GM18873 (cell line): ENCODE measurements around the gene RPL10A.
"Not testable (repeated sequence)": the region's sequence is repeated elsewhere in the genome, so short reads cannot be mapped to it uniquely, and the experiment has no call there.

ENCODE experiments used
- ATAC-seq: cut with Tn5 transposase; IDR thresholded peaks from one replicate; pipeline ENCODE4 v1.9.1; 2021; ENCODE audit warnings: mild to moderate bottlenecking, moderate library complexity, moderate number of reproducible peaks; ENCODE audit not compliant: unreplicated experiment, low FRiP score

Gene RPL10A

DNA sequence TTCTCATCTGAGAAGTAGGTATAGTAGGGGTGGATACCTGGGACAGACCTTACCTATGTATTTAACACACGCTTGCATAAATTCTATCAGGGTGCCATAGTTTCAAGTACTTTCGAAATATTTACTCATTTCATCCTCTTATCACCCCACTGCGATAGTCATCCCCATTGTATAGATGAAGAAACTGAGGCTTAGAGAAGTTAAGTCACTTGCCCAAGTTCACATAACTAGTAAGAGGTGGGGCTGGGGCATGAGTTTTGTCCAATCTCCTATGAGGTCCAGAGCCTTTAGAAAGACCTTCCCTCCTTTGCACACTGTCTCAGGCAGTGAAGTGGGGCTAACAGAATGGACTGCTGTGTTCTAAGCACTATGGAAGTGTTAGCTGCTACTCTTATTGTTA lies 38.3 kb downstream of the RPL10A start:
- no peak for ATAC-seq

DNA sequence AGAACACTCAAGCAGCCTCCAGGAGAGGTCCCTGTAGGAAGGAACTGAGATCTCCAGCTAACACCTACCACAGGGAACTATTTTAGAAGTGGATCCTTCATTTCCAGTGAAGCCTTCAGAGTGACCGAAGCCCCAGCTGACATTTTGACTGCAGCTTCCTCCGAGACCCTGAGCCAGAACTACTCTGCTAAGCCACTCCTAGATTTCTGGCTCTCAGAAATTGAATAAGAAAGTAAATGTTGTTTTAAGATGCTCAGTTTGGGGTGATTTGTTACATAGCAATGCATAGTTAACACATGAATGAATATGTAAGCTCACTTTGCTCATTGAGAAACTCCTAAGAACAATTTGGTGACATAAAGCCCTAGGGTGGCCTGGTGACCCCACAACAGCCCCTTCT lies 39.0 kb downstream of the RPL10A start:
- ATAC-seq: no peak

DNA sequence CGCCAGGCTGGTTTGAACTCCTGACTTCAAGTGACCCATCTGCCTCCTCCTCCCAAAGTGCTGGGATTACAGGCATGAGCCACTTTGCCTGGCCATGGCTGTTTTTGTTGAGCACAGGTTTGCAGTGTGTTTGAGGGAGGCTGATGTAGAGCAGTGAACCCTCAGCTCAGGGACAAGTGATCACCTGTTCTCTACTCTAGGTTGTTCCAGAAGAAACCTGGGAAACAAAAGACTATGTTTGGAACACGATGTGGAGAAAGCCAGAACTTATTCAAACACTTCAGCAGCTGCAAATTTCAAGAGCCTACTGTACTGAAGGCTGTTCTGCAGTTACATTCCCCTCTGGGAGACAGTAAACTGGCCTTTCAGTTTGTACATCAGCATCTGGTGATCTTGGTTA lies 39.8 kb downstream of the RPL10A start:
- ATAC-seq: no peak

DNA sequence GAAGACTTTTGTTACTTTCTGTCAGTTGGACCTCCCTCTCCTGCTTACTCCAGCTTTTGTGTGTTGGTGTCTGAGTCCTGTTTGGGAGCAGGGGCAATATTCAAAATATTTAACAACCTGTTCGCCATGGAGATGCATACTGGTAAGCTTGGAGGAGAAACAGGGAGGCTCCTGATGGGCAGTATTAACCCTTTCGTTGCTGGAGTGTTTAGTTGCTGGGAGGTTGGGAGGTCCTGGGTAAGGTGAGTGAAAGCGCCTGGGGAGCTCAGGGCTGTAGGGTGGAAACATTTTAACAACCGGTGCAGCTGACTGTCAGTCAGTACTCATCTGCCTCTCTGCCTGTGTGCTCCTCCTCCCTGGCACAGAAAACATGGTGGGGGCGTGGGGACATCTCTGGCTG lies 40.3 kb downstream of the RPL10A start:
- no peak for ATAC-seq

DNA sequence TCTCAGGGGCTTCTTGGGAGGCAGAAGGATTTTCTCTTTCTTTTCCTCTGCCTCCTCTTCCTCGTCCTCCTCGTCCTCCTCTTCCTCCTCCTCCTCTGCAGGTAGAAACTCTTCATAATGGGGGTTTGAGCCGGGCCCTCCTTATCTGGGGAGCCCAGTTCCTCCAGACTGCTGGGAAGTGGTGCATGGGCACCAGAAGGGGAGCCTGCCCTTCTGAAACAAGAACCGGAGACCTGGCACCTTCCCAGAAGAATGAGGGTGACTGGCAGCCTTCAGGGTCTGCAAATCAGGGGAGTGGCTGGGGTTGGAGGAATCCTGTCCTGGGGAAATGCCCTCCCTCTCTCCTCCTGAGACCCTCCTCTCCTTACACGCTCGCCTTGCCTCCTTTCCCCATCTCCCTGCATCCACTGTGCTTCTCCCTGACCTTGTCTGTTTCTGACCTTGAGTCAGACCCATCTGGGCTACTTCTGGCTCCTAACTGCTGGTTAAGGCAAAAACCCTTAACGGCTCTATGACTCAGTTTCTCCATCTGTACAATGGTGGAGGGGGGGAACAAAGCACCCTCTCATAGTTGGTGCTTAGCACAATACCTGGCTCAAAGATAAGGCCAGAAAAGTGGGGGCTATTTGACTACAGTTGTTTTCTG lies 42.8 kb downstream of the RPL10A start:
- ATAC-seq: no peak

DNA sequence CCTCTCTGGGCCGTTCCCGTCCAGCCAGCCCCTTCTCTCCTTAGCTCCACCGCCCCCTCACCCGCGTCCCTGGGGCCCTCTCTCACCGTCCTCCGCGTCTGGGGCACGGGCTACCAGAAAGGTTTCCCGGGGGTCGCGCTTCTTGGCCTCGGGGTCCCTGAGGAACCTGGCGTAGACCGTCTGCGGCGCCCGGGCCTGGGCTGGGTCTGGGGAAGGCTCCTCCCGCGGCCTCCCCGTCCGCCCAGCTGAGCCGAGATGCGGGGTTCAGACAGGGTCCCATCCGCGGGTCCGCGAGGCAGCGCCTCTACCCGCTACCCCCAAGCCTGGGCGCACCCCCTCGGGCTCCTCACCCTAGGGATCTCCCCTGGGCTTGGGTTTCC lies 43.4 kb downstream of the RPL10A start:
- no peak for ATAC-seq

DNA sequence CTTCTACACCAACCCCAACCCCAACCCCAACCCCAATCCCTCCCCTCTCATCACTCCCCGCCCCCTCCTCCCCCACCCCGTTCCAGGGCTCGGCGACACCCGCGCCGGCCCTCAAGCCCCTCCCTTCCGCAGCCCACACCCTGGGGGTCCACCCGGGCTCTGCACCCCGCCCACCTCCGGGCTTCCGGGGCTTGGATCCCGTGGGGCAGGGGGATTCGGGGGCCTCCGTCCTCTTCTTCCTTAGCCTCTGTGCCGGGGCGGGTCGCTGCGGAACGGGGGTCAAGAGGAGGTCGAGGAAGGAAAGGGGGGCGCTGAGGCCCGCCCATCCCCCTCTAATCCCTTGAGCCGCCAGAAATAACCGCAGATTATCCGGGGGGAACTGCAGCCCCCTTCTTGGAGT lies 43.8 kb downstream of the RPL10A start:
- ATAC-seq: no peak

DNA sequence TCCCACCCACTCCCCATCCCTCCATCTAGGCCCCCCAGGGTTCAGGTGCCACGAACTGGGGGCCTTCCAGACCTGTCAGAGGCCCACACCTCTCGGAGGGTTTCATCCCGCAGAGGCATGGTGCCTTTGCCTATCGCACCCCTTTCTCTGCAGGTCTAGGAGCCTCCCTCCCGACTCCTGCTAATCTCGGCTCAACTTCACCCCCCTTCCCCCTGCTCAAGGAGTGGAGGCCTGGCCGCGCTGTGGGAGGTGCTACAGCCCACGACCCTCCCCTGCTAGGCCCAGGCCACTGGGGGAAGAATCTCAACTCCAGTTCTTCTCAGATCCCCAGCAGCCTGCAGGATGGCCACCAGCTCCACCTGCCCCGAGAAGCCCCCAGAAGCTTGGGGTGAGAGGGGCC lies 44.5 kb downstream of the RPL10A start, which contains the start of gene TULP1:
TULP1 (minus strand) TSS at position 157 of the 400 bp plus-strand sequence; CDS start at position 119, 38 bp downstream.
- no peak for ATAC-seq

DNA sequence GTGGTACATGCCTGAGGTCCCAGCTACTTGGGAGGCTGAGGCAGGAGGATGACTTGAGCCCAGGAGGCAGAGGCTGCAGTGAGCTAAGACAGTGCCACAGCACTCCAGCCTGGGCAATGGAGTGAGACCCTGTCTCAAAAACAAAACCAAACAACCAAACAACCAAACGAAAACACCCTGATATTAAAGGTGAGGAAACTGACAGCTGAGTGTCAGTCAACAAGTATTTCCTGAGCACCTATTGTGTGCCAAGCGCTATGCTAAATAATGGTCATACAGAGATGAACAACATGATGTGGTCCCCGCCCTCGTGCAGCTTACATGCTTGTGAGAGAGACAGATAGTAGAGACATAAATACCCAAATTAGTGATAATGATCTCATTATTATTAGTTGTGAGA lies 46.4 kb downstream of the RPL10A start:
- ATAC-seq: no peak

DNA sequence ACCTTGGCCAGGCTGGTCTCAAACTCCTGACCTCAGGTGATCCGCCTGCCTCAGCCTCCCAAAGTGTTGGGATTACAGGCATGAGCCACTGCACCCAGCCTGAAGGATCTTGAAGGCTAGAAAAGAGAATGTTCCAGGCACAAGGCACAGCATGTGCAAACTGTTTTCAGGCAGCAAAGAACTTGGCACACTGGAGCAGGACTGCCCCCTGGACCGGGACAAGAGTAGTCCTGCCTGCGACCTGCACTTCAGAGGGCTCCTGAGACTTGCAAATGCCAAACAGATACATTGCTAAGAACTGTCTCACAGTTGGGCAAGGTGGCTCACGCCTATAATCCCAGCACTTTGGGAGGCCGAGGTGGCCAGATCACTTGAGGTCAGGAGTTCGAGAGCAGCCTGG lies 47.7 kb downstream of the RPL10A start:
- ATAC-seq: not testable (repeated sequence)

DNA sequence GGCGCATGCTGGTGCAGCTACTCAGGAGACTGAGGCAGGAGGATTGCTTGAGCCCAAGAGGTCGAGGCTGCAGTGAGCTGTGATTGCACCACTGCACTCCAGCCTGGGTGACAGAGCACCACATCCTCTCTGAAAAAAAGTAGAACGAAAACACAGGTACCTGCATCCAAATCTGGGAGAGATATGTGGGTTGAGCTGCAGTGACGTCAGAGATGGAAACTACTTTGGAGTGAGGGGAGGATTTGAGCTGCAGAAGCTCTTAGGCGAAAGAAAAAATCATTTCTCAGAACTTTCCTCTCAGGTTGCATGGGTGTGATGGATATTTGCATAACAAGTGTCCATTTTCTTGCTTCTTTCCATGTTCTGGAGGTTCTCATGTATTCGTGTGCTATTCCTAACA lies 48.5 kb downstream of the RPL10A start:
- ATAC-seq: no peak

DNA sequence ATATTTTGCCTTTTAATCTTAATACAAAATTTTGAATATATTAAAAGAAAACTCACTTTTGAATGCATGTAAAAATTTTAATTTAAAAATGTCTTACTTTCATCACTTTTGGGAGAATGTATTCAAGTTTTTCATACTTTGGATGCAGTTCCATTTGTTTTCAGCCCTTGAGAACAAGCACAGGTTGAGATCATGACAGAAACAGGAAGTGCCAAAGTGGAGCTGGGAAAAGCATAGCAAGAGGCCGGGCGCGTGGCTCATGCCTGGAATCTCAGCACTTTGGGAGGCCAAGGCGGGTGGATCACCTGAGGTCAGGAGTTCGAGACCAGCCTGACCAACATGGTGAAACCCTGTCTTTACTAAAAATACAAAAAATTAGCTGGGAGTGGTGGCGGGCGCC lies 49.8 kb downstream of the RPL10A start:
- ATAC-seq: not testable (repeated sequence)

DNA sequence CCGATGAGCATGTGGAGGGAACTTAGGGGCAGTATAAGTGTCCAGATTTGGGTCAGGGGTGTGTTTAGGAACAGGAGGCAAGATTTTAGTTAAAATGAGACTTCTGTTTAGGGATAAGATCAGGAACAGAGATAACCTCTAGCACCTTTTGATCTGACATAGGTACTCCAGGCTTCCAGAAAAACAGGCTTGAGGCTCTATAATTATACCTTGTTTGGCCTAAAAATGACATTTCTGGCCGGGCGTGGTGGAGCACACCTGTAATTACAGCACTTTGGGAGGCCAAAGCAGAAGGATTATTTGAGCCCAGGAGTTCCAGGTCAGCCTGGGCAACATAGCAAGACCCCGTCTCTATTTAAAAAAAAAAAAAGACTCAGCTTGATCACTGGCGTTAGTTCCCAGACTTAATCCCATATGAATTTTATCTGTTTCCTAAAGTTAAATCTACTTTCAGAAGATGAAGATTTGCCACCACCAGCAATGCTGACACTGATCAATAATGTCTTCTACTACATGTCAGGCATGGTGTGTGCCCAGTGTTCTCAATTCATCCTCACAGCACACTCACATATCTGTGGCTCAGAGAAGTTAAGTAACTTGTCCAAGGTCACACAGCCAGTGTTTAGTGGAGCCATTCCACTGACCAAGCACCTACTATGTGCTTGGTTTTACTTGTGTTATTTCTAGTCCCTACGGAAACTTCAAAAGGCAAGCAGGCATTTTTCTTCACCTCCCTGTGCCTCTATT lies 50.5 kb downstream of the RPL10A start:
- ATAC-seq: no peak

DNA sequence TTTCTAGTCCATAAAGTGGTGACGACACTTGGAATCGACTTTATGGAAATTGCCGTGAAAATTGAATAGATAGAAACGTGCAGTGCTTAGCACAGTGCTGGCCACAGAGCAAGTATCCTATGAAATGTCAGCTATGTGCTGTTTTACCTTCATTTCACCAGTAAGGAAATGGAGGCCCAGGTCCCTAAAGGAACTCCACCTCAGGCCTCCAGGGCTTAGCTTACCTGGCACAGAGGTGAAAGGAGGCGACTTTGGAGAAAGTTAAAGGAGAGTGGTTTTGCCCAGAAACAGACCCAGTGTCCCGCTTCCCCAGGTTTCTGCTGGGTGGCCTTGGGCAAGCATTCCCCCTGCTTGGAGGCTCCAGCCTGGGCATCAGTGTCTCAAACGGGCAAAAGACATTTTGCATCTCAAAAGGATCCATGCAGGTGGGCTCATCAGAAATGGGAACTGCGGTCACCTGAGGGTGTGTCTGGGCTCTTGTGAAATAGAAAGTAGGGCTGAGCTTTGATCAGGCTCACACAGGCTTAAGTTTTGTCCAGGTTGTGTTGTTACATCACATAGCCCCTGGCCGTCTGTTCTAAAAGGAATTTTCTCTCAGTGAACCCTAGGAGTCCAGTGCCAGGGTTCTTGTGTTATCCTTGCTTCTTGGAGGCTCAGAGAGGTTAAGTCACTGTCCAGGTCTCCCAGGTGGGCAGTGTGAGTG lies 51.3 kb downstream of the RPL10A start:
- no peak for ATAC-seq
